Liver (tissue), 3 donors: ENCODE data around the gene CST9.

Source experiments
- ATF3 ChIP-seq: IDR thresholded peaks from 2 replicates; pipeline ENCODE4 v1.6.1; 2016; ENCODE audit warnings: antibody characterized with exemption
- CTCF ChIP-seq: fragments of 150-350 bp; IDR thresholded peaks from 2 replicates; pipeline ENCODE4 v1.5.1; 2017; ENCODE audit warnings: improper control_type of control experiment, low read depth, low read length; ENCODE audit not compliant: missing input control
- HNF4A ChIP-seq, 2 donors: conservative IDR thresholded peaks; 2 replicates each; pipeline ENCODE4 v1.6.1; 2016; ENCODE audit warnings: antibody characterized with exemption in 2 of 2, mild to moderate bottlenecking in 2 of 2
- JUND ChIP-seq, 2 donors: IDR thresholded peaks; 2 replicates each; pipeline ENCODE4 v1.6.1; 2016; ENCODE audit warnings: antibody characterized with exemption in 2 of 2
- RXRA ChIP-seq, 2 donors: IDR thresholded peaks; 2 replicates each; pipeline ENCODE4 v1.6.1; 2017 to 2018; ENCODE audit warnings: antibody characterized with exemption in 2 of 2, mild to moderate bottlenecking in 1 of 2
- SP1 ChIP-seq: IDR thresholded peaks from 2 replicates; pipeline ENCODE4 v1.6.1; 2018; ENCODE audit warnings: antibody characterized with exemption, mild to moderate bottlenecking
- TAF1 ChIP-seq: conservative IDR thresholded peaks from 2 replicates; pipeline ENCODE4 v1.6.1; 2016; ENCODE audit warnings: antibody characterized with exemption, mild to moderate bottlenecking
- YY1 ChIP-seq: IDR thresholded peaks from 2 replicates; pipeline ENCODE4 v1.6.1; 2016; ENCODE audit warnings: antibody characterized with exemption, mild to moderate bottlenecking
- donor health status: healthy.
- donor health status: healthy.

GRCh38 chr20:23631981-23632710, 26.4 kb upstream of the CST9 start:
- TF ChIP-seq CTCF (no peak), RXRA (IDR thresholded peaks at IDR 0.05) (no peak), ATF3 (no peak), YY1 (no peak), TAF1 (no peak), SP1 (no peak), JUND (IDR thresholded peaks at IDR 0.05) (no peak), HNF4A (conservative IDR thresholded peaks at IDR 0.05) (no peak)
